Stomach (tissue), 9 donors: ENCODE measurements around the gene CPT1B. TPM values are rescaled to one million over a fixed set of nuclear protein-coding genes. Genes with fewer than 3 reads are reported as not detected.

Experiments
- DNase-seq, 2 donors: peaks; one replicate each; pipeline versions ENCODE4 v3.0.0 to v3.0.0-alpha.2; 2013 to 2019
- H3K27ac ChIP-seq, 5 donors: fragments of 200-600 bp in 4 of 5; sonication (generic) in 4 of 5; one replicate each; pipeline ENCODE4 v1.5.1; 2013 to 2019; ENCODE audit warnings: mild to moderate bottlenecking in 1 of 5, moderate library complexity in 1 of 5
- H3K27me3 ChIP-seq, 3 donors: fragments of 200-600 bp; sonication (generic); one replicate each; pipeline ENCODE4 v1.5.1; 2017 to 2019; ENCODE audit warnings: mixed run types in 1 of 3
- H3K36me3 ChIP-seq, 4 donors: fragments of 200-600 bp; sonication (generic); 1 replicate in 3 of 4; 2 replicates in 1 of 4; pipeline ENCODE4 v1.5.1; 2016 to 2019
- H3K4me1 ChIP-seq, 4 donors: fragments of 200-600 bp; sonication (generic); one replicate each; pipeline ENCODE4 v1.5.1; 2016 to 2019
- H3K4me3 ChIP-seq, 4 donors: fragments of 200-600 bp; sonication (generic) in 3 of 4; one replicate each; pipeline ENCODE4 v1.5.1; 2016 to 2019; ENCODE audit warnings: mild to moderate bottlenecking in 1 of 4
- H3K9me3 ChIP-seq, 4 donors: fragments of 200-600 bp; sonication (generic); one replicate each; pipeline ENCODE4 v1.5.1; 2016 to 2019
- EP300 ChIP-seq: sonication (generic); formaldehyde crosslinking; IDR thresholded peaks from one replicate; pipeline ENCODE4 v1.6.1; 2017; ENCODE audit warnings: antibody characterized with exemption
- POLR2A ChIP-seq, 4 donors: fragments of 450-650 bp; IDR thresholded peaks; one replicate each; pipeline ENCODE4 v1.6.1; 2016; ENCODE audit warnings: antibody characterized with exemption in 4 of 4, control low read depth in 2 of 4, mild to moderate bottlenecking in 1 of 4, moderate library complexity in 1 of 4
- POLR2AphosphoS5 ChIP-seq, 3 donors: sonication (generic); formaldehyde crosslinking; IDR thresholded peaks; one replicate each; pipeline ENCODE4 v1.6.1; 2016; ENCODE audit warnings: antibody characterized with exemption in 3 of 3
- WGBS, 5 donors: extraction: QIAGEN DNeasy Blood & Tissue Kit in 3 of 5; methylation state at CpG; one replicate each; pipeline versions ENCODE4 v1.1.5 to v1.1.7; 2013 to 2018; 5-methylcytosine and 5-hydroxymethylcytosine counted together
- intact Hi-C: fragments of 100-400 bp; cut with DNase I; formaldehyde crosslinking; loops from one replicate; pipeline ENCODE4 v1.15.1; 2023; ENCODE audit warnings: low total_unique reads
- polyA plus RNA-seq, 3 donors: library from polyadenylated mRNA; stranded (reverse); fragments of 200-250 nt; gene quantifications; one replicate each; pipeline ENCODE4 v1.2.3, GENCODE V29; 2013
- total RNA-seq, 5 donors: library from RNA; depleted of rRNA; stranded (reverse); fragments of >200 nt; gene quantifications; one replicate each; pipeline versions ENCODE4 v1.1.0 to v1.2.3, GENCODE V29; 2014 to 2016
- TF ChIP-seq, protein P1 (sequence below), 7 experiments: fragments of 450-650 bp in 4 of 7; fragments of 200-600 bp in 3 of 7; sonication (generic) in 3 of 7; IDR thresholded peaks; one replicate each; pipeline ENCODE4 v1.5.1; 2016 to 2019; ENCODE audit warnings: antibody characterized with exemption in 7 of 7, control low read depth in 2 of 7, mild to moderate bottlenecking in 1 of 7
- donor health status: healthy with polysubstance abuse.
- donor health status: Bipolar disorder and iron deficiency.
- donor health status: healthy.

Gene CPT1B
- total and polyA plus RNA-seq, 8 donors, result 6.6 to 164 (median 21.0) TPM

DNA sequence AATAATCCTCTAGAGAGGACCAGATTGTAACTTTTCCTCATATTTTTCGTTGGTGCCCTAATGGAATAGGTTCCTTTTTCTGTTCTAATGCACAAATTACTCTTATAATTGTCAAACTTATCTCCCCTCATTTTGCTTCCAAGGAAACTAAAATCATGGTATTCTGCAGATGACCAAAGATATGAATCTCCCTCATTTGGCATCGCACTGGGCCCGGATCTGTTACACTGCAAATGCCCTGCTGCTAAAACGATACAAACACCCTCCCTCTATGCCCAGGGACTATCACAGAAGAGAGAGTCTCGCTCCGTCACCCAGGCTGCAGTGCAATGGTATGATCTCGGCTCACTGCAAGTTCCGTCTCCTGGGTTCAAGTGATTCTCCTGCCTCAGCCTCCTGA, 24.9 kb downstream of the CPT1B start:
- TF ChIP-seq POLR2A (IDR thresholded peaks at IDR 0.05), result no peak
- TF ChIP-seq POLR2AphosphoS5 (IDR thresholded peaks at IDR 0.05), result no peak
- no peak for TF ChIP-seq EP300
- TF ChIP-seq, protein P1, sequence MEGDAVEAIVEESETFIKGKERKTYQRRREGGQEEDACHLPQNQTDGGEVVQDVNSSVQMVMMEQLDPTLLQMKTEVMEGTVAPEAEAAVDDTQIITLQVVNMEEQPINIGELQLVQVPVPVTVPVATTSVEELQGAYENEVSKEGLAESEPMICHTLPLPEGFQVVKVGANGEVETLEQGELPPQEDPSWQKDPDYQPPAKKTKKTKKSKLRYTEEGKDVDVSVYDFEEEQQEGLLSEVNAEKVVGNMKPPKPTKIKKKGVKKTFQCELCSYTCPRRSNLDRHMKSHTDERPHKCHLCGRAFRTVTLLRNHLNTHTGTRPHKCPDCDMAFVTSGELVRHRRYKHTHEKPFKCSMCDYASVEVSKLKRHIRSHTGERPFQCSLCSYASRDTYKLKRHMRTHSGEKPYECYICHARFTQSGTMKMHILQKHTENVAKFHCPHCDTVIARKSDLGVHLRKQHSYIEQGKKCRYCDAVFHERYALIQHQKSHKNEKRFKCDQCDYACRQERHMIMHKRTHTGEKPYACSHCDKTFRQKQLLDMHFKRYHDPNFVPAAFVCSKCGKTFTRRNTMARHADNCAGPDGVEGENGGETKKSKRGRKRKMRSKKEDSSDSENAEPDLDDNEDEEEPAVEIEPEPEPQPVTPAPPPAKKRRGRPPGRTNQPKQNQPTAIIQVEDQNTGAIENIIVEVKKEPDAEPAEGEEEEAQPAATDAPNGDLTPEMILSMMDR (IDR thresholded peaks at IDR 0.05), result no peak
- 75 to 91% (median 84%) methylated on average over 8 of the region's 8 CpGs for WGBS, 5 donors

DNA sequence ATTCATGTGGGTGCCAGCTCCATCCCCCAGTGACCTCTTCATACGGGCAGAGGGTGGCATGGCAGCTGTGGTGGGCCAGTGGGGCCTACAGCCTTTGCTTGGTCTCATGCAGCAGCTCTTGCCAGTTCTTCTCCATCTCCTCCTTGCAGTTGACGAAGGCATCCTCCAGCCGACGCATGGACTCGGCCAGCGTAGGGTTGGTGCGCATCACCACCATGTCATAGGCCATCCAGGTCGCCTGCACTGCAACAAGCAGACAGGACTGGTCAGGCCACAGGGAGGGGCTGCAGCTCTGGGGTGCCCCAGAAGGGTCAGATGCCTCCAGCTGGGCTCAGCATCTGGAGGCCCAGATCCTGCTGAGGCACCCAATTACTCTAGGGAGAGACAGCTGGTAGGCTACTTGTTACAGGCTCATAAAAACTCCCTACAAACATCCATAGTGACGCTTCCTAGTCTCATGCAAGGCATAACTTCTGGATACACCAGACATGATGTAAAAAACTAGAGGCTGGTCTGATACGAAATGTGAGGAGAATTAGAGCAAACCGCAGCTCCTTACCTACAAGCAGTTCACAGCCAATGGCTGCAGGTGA, 27.0 kb downstream of the CPT1B start:
- Histone ChIP-seq H3K27me3 (peaks cover 11 to 47% (median 26%) of the 10 kb centered on the region in 3 donors), H3K4me1 (peaks cover 12 to 33% (median 19%) of the 10 kb centered on the region in 4 donors), H3K9me3 (no peaks in the 10 kb centered on the region), H3K36me3 (no peaks in the 10 kb centered on the region), H3K27ac (no peak overlapping the region), H3K4me3 (no peak overlapping the region)
- no peak for DNase-seq
- TF ChIP-seq EP300, result no peak
- TF ChIP-seq POLR2AphosphoS5 (IDR thresholded peaks at IDR 0.05), result no peak
- TF ChIP-seq, protein P1 (IDR thresholded peaks at IDR 0.05), result no peak
- 87 to 98% (median 93%) methylated on average over 7 to 11 of the region's 11 CpGs for WGBS, 5 donors
- intact Hi-C loops, result loop anchor here (10.0 kb wide), 1 partner anchor 64 kb away; no protein-coding TSS in a partner anchor

More for the DNA sequence above, 24.9 kb downstream of the CPT1B start:
- Histone ChIP-seq H3K36me3 (no peaks in the 10 kb centered on the region), H3K27me3 (peaks cover 5 to 27% (median 11%) of the 10 kb centered on the region in 3 donors), H3K27ac (no peak overlapping the region), H3K4me1 (peaks cover 9 to 16% (median 10%) of the 10 kb centered on the region in 4 donors), H3K4me3 (no peak overlapping the region), H3K9me3 (no peaks in the 10 kb centered on the region)
- no peak for DNase-seq
- intact Hi-C loops, result loop anchor here (10.0 kb wide), 1 partner anchor 61 kb away; no protein-coding TSS in a partner anchor

DNA sequence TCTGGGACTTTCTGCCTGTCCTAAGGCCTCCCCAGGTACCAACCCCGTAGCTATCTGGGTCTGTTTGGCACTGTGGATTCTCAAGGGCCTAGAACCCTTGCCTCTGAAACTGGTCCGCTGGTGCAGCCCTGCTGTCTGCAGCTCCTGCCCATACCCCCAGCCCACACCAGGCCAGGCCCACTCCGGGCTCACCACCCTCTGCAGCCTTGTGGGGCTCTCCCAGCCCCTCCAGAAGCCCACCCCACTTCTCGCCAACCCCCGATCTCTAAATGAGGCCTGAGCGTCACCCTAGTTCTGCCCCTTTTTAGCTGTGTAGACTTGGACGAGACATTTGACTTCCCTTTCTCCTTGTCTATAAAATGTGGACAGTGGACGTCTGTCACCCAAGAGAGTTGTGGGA, 27.8 kb downstream of the CPT1B start:
- Histone ChIP-seq H3K9me3 (no peaks in the 10 kb centered on the region), H3K27me3 (peaks cover 11 to 56% (median 26%) of the 10 kb centered on the region in 3 donors), H3K27ac (no peak overlapping the region), H3K4me3 (no peak overlapping the region), H3K4me1 (peaks cover 12 to 33% (median 19%) of the 10 kb centered on the region in 4 donors), H3K36me3 (no peaks in the 10 kb centered on the region)
- WGBS, 5 donors, result 89 to 94% (median 90%) methylated on average over 8 of the region's 8 CpGs
- TF ChIP-seq, protein P1 (IDR thresholded peaks at IDR 0.05), result no peak
- no peak for TF ChIP-seq POLR2AphosphoS5 (IDR thresholded peaks at IDR 0.05)
- no peak for TF ChIP-seq EP300
- no peak for TF ChIP-seq POLR2A (IDR thresholded peaks at IDR 0.05)
- no peak for DNase-seq
- intact Hi-C loops, result loop anchor here (10.0 kb wide), 1 partner anchor 64 kb away; no protein-coding TSS in a partner anchor

DNA sequence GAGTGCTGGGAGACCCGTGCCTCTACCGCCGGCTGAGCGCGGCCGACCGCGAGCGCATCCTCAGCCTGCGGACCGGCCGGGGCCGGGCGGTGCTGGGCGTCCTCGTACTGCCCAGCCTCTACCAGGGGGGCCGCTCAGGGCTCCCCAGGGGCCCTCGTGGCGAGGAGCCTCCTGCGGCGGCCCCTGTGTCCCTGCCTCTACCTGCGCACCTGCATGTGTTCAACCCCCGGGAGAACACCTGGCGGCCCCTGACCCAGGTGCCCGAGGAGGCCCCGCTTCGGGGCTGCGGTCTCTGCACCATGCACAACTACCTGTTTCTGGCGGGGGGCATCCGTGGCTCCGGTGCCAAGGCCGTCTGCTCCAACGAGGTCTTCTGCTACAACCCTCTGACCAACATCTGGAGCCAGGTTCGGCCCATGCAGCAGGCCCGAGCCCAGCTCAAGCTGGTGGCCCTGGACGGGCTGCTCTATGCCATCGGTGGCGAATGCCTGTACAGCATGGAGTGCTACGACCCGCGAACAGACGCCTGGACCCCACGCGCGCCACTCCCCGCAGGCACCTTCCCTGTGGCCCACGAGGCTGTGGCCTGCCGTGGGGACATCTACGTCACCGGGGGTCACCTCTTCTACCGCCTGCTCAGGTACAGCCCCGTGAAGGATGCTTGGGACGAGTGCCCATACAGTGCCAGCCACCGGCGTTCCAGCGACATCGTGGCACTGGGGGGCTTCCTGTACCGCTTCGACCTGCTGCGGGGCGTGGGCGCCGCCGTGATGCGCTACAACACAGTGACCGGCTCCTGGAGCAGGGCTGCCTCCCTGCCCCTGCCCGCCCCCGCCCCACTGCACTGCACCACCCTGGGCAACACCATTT, 29.1 kb downstream of the CPT1B start:
- H3K27me3 ChIP-seq, result peaks cover 11 to 68% (median 26%) of the 10 kb centered on the region in 3 donors
- DNase-seq, result no peak
- peak overlapping the region; percentile 11 to 60 (median 28) for H3K27ac ChIP-seq
- WGBS, 5 donors, result 57 to 95% (median 61%) methylated on average over 12 to 68 of the region's 68 CpGs
- no peaks in the 10 kb centered on the region for H3K36me3 ChIP-seq
- intact Hi-C loops, result no loop called here
- no peak for TF ChIP-seq POLR2A (IDR thresholded peaks at IDR 0.05)
- TF ChIP-seq, protein P1 (IDR thresholded peaks at IDR 0.05), result no peak
- TF ChIP-seq EP300, result no peak
- TF ChIP-seq POLR2AphosphoS5 (IDR thresholded peaks at IDR 0.05), result no peak
- H3K4me3 ChIP-seq, result peak overlapping the region; percentile 29 to 42 (median 32)
- H3K4me1 ChIP-seq, result peaks cover 17 to 43% (median 27%) of the 10 kb centered on the region in 4 donors
- no peaks in the 10 kb centered on the region for H3K9me3 ChIP-seq
